Heart left ventricle (tissue), 13 donors: ENCODE measurements around the gene TIFAB.

Source experiments
- CTCF ChIP-seq, 12 donors: fragments of 200-600 bp; sonication (generic) in 4 of 12; IDR thresholded peaks; one replicate each; pipeline versions ENCODE4 v1.5.0 to v1.8.0; 2018 to 2022; ENCODE audit warnings: antibody characterized with exemption in 12 of 12, mild to moderate bottlenecking in 5 of 12
- POLR2A ChIP-seq, 2 donors: fragments of 450-650 bp; IDR thresholded peaks; one replicate each; pipeline ENCODE4 v1.6.1; 2017; ENCODE audit warnings: antibody characterized with exemption in 2 of 2, mild to moderate bottlenecking in 2 of 2, moderate library complexity in 2 of 2
- donor health status: ischemic (EF 13 %, LVEDD 7.1; RV severe dilation, severe dysfunction).
- donor health status: DM: no; HTN: yes; CAD: no.
- donor health status: DM: no; HTN: no; CAD: no.
- donor health status: ischemic (EF 25% LVEDD 6.9; RV normal size, moderate dysfunction).
- donor health status: ischemic (EF 25% LVEDD 5.7; RV mildly dilated, moderate dysfunction).
- donor health status: ischemic (EF 35%, LVEDD 5.7; RV mildly dilated, moderate dysfunction).
- donor health status: nonischemic (EF 11% LVEDD 7.7; RV severe dilation, severe dysfunction).
- donor health status: DM: yes; HTN: yes; CAD: no.
- donor health status: PGD.
- donor health status: ischemic (EF 29% LVEDD 5.4; RV normal size, mild dysfunction).
- donor health status: nonischemic (EF 23%, LVEDD 6.1; RV moderate dilation, normal function).

- TF ChIP-seq CTCF (IDR thresholded peaks at IDR 0.05) (no peak), POLR2A (IDR thresholded peaks at IDR 0.05) (no peak)
Observed at GRCh38 chr5:135422419-135422818, 29.7 kb downstream of the TIFAB start.
